ENCODE results near the gene RANBP2. TPM values are rescaled to one million over a fixed set of nuclear protein-coding genes. Genes with fewer than 3 reads are reported as not detected.

The RANBP2 gene
- total RNA-seq, 1 experiment from 2014 or later = 33.1 TPM

DNA sequence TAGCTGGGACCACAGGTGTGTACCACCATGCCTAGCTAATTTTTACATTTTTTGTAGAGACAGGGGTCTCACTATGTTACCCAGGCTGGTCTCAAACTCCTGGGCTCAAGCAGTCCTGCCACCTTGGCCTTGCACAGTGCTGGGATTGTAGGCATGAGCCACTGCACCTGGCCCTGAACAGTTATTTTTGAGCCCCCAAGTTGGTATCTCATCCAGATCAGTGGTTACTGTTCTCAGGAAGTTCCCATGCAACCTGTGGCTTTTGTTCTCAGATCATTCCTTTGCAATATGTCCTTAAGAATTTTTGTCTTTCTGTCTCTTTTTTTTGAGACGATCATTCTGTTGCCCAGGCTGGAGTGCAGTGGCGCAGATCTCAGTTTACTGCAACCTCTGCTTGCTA, 59.6 kb downstream of the RANBP2 start:
- DNase-seq (ENCODE audit: low read depth) = no peak

DNA sequence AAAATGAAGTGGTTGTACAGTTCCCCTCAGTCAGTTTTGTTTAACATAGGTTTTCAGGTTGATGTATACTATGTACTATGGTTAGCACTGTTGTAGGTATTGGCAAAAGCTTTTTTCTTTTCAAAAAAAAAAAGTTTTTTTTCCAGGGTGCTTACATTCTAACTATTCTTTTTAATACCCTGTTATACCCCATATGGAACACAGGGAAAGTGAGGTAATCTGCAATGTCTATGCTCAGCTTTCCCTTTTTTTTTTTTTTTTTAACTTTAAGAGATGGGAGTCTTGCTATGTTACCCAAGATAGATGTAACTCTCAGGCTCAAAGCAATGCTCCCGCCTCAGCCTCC, 66.7 kb downstream of the RANBP2 start:
- DNase-seq (ENCODE audit: low read depth) = no peak

DNA sequence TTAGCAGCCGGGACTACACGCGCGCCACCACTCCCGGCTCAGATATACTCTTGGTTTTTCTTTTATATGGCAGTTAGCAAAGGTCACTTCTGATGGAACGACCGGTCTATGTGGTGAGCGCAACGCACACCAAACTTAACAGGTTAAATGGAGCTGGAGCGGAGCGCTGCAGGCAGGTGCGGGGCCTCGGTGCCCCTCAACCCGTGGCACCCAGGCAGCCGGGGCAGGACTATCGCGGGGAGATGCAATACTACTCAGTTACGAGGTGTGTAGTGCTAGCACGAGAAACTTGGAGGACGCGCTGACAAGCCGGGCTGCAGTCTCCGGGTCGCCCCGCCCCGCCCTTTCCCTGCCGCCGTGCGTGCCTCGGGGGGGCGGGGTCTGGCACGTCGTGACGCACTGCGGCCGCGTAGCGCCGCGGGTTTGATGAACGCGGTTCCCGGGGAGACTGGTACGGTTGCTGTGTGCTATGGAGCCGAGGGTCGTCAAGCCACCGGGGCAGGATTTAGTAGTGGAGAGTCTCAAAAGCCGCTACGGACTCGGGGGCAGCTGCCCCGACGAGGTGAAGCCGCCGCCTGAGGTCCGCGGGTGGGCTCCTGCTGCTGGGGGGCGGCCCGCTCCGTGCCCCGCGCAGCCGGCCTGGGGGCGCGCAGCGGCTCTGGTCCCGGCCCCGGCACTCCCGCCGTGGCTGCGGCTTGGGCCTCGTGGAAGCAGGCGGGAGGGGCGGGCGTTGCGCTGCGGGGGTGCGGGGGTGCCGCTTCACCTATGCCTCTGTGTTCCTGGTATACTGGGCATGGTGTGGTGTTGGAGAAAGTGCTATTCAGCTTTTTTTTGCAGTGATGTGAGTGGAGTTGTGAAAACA, 67.3 kb downstream of the RANBP2 start, which contains the start of gene CCDC138:
Gene CCDC138 (plus strand): TSS at position 418 of the 862 bp plus-strand sequence. CDS start 52 bp downstream, at position 470.
- DNase-seq (ENCODE audit: low read depth) = peak; percentile 87

DNA sequence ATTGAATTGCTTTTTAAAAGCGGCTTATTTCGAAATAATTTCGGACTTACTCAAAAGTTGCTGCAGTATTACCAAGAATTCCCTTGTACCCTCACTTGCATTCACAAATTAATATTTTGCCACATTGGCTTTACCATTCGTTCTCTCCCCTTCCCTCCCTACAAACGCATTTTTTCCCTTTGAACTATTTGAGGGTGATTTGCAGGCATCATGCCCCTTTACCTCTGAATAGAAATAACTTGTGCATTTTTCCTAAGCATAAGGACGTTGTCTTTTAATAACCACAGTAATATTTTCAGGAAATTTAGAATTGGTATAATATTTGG, 67.9 kb downstream of the RANBP2 start:
- no peak for DNase-seq (ENCODE audit: low read depth)

DNA sequence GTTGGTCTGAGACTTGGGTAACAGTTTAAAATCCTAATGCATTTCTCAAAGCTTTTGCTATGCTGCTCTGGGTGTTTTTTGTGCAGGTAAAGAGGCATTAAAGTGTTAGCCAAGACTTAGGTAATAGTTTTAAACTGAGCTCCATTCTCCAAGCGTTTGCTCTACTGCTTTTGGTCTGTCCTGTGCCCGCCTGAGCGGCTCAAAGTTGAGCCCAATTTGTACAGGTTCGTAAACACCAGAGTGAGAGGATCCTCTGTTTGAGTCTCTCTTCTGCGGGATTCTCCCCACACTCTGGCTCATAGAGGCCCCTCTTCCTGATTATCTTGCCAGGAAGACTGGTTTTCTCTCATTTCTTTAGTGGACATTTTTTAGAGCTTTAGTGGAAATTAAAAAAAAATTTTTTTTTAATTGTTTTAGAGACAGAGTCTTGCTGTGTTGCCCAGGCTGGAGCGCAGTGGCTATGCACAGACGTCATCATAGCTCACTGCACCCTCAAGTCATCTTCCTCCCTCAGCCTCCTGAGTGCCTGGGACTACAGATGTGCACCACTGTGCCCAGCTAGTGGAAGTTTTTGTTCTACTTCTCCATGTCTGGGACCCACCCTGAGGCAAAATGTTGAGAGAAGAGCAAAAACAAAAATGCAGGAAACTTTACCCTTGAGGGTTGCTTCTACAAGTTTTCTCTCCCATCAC, 83.9 kb downstream of the RANBP2 start:
- no peak for DNase-seq (ENCODE audit: low read depth)

DNA sequence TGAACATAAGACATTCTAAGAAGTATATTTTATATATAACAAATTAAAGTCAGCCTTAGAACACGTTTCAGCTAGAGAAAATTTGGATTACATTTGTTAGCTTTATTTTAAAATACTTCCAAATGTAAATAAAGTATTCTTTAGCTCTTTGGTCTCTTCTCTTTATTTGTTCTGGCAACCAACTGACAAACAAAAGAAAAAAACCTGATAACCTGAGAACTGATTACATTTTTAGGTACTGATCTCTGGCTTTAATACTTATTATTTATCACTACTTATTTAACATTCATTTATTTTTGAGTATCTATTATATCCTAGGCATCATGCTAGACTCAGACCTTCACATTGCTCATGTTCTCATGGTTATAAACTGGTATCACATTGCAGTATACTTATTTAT, 85.8 kb downstream of the RANBP2 start:
- DNase-seq (ENCODE audit: low read depth) = no peak

DNA sequence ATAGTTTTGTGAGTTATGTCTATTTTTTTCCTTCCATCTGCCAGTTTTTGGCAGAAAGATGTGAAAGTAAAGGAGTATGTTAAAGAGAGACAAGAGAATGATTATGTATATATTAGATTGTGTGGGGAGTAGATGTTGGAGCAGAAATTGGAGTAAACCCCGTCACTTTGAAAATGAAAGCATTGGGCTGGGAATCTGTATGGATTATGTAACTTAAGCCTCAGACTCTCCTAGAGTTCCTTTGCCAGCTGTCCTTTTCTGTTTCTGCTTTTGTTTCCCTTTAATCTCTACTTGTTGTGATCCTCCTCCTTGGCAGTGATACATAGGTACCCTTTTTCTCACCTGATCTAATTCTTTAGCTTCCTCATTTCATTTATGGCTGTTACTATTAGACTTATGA, 86.5 kb downstream of the RANBP2 start:
- no peak for DNase-seq (ENCODE audit: low read depth)

DNA sequence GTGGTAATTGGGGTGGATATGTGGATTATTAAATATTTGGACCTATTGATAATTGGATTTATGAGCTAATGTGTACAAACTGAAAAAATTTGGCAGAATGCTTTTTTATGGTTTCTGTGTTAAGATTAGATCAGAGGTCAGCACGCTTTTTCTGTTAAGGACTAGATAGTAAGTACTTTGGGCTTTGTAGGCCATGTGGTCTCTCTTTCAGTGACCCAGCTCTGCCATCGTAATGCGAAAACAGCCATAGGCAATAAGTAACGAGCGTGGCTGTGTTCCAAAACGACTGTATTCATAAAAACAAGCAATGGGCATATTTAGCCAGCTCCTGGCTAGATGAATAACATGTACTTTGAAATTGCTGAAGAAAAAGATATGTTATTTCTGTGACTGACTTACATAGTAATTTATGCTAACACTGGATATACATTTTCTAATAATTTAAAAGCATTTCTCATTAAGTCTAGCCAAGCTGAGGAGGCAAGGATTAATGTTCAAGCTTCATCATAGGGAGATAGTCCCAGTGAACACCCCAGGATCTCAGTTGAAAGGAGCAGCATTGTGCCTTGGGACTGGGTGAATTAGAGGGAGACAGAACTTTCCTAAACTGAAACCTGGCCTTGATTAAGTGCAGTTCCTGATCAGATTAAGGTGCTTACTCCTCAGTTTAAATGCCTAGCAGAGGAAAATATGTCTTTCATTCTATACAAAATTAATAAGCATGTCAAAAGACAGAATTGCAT, 87.3 kb downstream of the RANBP2 start:
- no peak for DNase-seq (ENCODE audit: low read depth)

DNA sequence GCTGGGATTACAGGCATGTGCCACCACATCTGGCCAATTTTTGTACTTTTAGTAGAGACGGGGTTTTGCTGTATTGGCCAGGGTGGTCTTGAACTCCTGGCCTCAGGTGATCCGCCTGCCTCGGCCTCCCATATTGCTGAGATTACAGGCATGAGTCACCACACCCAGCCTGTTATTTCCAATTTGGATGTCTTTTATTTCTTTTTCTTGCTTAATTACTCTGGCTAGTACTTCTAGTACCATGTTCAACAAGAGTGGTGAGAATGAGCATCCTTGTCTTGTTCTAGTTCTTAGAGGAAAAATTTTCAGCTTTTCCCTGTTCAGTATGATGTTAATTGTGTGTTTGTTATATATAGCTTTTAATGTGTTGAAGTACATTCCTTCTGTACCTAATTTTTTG, 90.7 kb downstream of the RANBP2 start:
- DNase-seq (ENCODE audit: low read depth) = no peak

DNA sequence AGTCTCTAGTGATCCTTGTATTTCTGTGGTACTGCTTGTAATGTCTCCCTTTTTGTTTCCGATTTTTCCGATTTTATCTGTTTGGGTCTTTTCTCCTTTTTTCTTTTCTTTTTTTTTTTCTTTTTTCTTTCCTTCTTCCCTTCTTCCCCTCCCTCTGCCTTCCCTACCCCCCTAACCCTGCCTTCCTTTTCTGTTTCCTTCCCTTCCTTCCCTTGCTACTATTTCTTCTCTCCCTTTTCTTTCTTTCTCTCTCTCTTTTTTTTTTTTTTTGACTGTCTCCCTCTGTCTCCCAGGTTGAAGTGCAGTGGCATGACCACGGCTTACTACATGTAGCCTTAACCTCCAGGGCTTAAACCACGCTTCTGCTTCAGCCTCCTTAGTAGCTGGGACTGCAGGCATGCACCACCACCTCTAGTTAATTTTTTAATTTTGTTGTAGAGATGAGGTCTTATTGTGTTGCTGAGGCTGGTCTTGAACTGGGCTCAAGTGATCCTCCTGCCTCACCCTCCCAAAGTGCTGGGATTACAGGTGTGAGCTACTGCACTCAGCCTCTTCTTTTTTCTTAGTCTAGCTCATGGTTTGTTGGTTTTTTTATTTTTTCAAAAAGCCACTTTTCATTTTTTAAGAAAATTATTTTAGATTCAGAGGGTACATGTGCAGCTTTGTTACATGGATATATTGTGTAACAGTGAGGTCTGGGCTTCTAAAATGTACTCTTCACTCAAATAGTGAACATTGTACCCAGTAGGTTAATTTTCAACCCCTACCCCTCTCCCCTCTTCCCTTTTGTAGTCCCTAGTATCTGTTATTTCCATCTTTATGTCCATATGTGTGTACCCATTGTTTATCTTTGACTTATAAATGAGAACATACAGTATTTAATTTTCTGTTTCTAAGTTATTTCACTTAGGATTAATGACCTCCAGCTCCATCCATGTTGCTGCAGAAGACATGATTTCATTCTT, 92.0 kb downstream of the RANBP2 start:
- DNase-seq (ENCODE audit: low read depth) = no peak

DNA sequence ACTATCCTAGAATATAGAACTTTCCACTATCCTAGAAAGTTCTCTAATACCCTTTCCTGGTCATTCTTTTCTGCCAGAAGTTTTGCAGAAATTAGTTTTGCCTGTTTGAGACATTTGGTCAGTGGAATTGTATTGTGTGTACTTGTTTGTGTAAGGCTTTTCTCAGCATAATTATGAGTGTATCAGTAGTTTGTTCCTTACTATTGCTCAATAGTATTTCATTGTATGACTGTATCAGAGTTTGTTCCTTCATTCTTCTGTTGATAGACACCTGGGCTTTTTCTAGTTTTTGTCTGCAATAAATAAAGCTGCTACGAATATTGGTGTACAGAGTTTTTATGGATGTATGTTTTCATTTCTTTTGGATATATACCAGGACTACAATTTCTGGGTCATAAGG, 94.5 kb downstream of the RANBP2 start:
- no peak for DNase-seq (ENCODE audit: low read depth)

DNA sequence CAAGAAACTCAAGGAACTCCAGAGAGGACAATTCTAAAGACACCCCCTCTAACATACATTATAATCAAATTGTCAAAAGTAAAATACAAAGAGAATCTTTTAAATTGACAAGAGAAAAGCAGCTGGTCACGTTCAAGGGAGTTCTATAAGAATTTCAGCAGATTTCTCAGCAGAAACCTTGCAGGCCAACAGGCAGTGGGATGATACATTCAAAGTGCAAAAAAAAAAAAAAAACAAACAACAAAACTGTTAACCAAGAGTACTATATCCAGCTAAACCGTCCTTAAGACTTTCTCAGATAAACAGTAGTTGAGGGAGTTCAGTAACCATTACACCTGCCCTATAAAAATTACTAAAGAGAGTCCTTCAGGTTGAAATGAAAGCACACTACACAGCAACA, 101.2 kb downstream of the RANBP2 start:
- no peak for DNase-seq (ENCODE audit: low read depth)

DNA sequence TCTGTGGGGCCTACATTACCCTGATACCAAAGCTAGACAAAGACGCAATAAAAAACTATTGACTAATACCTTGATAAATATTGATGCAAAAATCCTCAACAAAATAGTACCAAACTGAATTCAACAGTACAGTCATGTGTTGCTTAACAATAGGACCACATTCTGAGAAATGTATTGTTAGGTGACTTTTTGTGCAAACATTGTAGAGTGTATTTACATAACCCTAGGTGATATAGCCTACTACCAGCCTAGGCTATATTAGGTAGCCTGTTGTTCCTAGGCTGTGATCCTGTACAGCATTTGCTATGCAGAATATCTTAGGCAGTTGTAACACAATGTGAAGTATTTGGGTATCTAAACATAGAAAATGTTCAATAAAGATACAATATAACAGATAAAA, 104.0 kb downstream of the RANBP2 start:
- DNase-seq (ENCODE audit: low read depth) = no peak

DNA sequence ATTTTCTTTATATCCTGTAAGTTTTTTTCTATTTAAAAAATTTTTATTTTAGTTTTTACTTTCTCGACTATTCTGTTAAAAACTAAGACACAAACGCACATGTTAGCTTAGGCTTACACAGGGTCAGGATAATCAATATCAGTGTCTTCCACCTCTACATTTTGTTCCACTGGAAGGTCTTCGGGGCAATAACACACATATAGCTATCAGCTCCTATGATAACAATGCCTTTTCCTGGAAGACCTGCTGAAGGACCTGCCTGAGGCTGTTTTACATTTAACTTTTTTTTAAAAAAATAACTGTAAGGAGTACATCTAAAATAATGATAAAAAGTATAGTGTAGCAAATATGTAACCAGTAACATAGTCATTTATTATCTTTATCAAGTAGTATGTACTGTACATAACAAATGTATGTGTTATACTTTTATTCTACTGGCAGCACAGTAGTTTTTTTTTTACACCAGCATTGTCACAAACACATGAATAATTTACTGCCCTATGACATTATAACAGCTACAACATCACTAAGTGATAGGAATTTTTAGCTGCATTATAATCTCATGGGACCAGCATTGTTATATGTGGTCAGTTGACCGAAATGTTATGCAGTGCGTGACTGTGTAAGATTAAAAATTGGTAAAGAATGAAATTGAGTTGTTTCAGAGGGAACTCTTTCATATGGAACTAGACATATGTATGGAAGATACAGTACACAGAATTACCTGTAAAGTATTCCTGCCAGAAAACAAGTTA, 105.2 kb downstream of the RANBP2 start:
- DNase-seq (ENCODE audit: low read depth) = no peak

DNA sequence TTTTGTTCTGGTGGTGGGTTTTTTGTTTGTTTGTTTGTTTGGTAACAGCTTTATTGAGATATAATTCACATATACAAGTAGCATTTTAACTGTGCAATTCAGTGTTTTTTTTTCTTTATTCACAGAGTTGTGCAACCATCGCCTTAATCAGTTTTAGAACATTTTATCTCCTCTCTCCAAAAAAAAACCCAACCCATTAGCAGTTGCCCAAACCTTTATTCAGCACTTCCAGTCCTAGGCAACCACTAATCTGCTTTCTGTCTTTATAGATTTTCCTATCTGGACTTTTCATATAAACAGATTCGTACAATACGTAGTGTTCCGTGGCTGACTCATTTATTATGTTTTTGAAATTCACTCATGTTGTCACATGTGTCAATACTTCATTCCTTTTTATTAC, 106.0 kb downstream of the RANBP2 start:
- no peak for DNase-seq (ENCODE audit: low read depth)

DNA sequence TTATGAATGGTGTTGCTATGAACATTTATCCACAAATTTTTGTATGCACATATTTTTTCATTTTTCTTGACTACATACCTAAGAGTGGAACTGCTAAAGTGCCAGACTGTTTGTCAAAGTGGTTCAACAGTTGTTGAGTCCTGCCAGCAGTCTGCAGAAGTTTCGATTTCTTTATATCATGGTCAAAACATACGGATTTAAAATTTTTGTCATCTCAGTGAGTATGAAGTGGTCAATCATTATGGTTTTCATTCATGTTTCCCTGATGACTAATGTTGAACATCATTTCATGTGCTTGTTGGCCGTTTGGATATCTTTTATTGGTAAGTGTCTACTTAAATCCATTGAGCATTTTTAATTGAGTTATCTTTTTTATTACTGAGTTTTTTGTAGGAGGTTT, 106.5 kb downstream of the RANBP2 start:
- no peak for DNase-seq (ENCODE audit: low read depth)

DNA sequence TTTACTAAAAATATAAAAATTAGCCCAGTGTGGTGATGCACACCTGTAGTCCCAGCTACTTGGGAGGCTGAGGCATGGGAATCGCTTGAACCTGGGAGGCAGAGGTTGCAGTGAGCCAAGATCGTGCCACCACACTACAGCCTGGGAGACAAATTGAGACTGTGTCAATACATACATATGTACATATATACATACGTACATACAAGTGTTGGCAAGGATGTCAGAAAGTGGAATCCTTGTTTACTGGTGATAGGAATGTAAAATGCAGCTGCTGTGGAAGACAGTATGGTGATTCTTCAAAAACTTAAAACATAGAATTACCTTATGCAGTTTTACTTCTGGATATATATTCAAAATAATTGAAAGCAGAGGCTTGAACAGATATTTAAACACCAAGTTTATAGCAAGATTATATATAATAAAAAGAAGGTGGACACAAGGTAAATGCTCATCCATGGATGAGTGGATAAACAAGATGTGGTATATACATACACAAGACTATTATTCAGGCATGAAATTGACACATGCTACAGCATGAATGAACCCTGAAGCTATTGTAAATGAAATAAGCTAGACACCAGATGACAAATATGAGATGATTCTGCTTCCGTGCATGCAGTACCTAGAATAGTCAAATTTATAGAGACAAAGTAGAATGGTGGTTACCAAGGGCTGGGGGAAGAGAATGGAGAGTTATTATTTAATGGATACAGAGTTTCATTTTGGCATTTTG, 110.5 kb downstream of the RANBP2 start:
- DNase-seq (ENCODE audit: low read depth) = no peak

DNA sequence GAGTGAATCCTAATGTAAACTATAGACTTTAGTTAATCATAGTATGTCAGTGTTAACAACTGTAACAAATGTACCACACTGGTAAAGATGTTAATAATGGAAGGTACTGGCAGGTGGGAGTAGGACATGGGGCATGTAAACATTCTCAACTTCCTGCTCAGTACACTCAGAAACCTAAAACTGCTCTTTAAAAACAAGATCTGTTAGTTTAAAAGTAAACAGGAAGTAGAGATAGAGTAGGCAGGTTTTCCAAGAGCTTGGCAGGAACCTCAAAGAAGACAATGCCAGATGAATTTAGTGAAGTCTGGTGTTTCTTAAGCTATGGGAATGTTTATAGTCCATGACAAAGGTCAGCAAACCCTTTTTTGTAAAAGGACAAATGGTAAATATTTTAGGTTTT, 113.9 kb downstream of the RANBP2 start:
- peak; percentile 37 for DNase-seq (ENCODE audit: low read depth)

DNA sequence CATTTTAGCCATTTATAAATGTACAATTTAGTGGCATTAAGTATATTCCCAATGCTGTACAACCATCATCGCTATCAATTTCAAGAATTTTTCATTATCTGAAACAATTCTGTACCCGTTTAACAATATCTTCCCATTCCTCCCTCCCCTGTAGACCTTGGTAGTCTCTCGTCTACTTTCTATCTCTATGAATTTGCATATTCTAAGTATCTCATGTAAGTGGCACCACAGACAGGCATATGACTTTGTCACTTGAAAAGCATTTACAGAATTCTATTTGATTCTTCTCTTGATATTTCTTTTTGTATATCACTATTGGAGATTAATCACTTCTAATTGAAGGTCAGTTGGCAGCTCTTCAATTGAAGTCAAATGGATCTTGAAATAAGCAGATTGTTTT, 115.3 kb downstream of the RANBP2 start:
- DNase-seq (ENCODE audit: low read depth) = no peak

DNA sequence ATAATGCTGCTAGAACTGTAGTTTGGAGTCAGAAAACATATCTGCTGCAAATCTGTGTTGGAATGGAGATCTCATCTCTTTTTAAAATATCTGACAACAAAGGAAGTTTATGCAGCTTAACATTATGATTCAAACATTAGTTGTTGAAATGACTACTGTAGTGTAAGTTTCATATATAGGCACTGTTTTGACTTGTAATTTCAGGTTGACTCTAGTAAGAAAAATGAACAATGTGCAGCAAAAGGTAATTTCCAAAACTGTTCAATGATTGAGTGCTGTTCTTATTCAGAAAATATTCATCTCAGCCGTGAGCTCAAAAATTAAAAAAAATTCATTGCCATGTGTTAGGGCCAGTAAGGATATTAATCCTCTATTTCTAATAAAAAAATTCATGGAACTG, 115.8 kb downstream of the RANBP2 start:
- no peak for DNase-seq (ENCODE audit: low read depth)

All from M059J (cell line).